Measurements from ENCODE around the gene DEXI. TPM values are rescaled to one million over a fixed set of nuclear protein-coding genes. Genes with fewer than 3 reads are reported as not detected.
"Not testable (repeated sequence)": the region's sequence is repeated elsewhere in the genome, so short reads cannot be mapped to it uniquely, and the experiment has no call there.

Gene DEXI
- total and polyA plus RNA-seq, 9 donors = 26.5 to 73.4 (median 45.7) TPM

DNA sequence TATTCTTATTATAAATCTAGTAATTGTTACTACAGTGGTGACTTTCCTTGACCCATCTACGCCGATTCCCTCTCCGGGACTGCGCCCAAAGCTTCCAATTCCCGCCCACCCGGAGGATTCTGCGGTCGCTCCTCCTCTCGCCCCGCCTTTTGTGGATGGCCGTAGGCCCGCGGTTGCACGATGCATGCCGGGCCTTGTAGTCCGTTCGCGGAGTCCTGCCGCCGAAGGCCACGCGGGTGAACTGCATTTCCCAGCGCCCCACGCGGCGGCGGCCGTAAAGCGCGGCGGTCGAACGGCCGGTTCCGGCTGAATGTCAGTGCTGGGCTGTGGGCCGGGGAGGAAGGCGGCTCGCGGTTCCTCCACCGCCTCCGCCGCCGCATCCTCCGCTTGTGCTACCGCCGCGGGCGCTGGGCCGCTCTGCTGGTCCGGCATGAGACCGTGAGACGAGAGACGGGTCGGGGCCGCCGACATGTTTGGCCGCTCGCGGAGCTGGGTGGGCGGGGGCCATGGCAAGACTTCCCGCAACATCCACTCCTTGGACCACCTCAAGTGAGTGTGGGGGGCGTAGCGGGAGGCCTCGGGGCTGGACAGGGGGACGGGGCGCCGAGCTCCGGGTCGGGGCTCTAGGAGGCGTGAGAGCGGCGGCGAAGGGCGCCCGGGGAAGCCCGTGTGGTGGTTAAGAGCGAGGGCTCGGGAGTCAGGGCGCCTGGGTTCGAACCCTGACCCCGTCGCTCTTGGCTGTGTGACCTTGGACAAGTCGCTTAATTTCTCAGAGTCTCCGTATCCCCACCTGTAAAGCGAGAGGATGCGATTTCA is 2.2 kb upstream of the DEXI start, which contains the start of gene CLEC16A:
Gene CLEC16A (plus strand): TSS at position 316 of the 816 bp plus-strand sequence. CDS start 154 bp downstream, at position 470.
- Histone ChIP-seq H3K36me3 (no peaks in the 10 kb centered on the region), H3K27me3 (no peaks in the 10 kb centered on the region), H3K4me3 (peak within 1 kb of the TSS; percentile 78), H3K9me3 (no peaks in the 10 kb centered on the region), H3K4me1 (ENCODE audit: insufficient read depth) (peaks cover 14% of the 10 kb centered on the region), H3K27ac (peak within 1 kb of the TSS in 1 of 2 donors; percentile 10)
- TF ChIP-seq POLR2A (IDR thresholded peaks at IDR 0.05) = no peak
- TF ChIP-seq, protein P1, sequence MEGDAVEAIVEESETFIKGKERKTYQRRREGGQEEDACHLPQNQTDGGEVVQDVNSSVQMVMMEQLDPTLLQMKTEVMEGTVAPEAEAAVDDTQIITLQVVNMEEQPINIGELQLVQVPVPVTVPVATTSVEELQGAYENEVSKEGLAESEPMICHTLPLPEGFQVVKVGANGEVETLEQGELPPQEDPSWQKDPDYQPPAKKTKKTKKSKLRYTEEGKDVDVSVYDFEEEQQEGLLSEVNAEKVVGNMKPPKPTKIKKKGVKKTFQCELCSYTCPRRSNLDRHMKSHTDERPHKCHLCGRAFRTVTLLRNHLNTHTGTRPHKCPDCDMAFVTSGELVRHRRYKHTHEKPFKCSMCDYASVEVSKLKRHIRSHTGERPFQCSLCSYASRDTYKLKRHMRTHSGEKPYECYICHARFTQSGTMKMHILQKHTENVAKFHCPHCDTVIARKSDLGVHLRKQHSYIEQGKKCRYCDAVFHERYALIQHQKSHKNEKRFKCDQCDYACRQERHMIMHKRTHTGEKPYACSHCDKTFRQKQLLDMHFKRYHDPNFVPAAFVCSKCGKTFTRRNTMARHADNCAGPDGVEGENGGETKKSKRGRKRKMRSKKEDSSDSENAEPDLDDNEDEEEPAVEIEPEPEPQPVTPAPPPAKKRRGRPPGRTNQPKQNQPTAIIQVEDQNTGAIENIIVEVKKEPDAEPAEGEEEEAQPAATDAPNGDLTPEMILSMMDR (IDR thresholded peaks at IDR 0.05) = peak in 2 of 3 donors; percentile 15 to 70
- intact Hi-C loops (cut with DNase I) = no loop called here
- 0% methylated on average over 68 to 86 of the region's 86 CpGs for WGBS, 3 donors
- DNase-seq = peak; percentile 97 to 99 (median 98)

DNA sequence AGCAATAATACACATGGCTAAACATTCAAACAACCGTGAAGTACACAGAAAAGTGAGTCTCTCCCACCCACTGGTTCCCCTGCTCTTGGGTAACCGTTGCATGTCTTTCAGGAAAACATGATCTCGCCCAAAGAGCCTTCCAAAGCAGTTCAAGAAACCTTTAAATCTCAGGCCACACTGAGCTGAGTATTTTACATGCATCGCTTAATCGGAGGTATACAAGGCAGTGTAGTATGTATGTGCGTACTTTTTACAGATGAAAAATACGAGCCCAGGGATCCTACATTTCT is 741 bp upstream of the DEXI start:
- no peak for DNase-seq
- Histone ChIP-seq H3K36me3 (no peaks in the 10 kb centered on the region), H3K9me3 (no peaks in the 10 kb centered on the region), H3K4me3 (peak overlapping the region; percentile 67), H3K4me1 (ENCODE audit: insufficient read depth) (peaks cover 22% of the 10 kb centered on the region), H3K27ac (no peak overlapping the region), H3K27me3 (no peaks in the 10 kb centered on the region)
- TF ChIP-seq POLR2A (IDR thresholded peaks at IDR 0.05) (no peak), EP300 (IDR thresholded peaks at IDR 0.05) (no peak)
- TF ChIP-seq, protein P1 (IDR thresholded peaks at IDR 0.05) = no peak
- WGBS, 3 donors = 75 to 76% (median 76%) methylated on average over 7 of the region's 7 CpGs
- intact Hi-C loops (cut with DNase I) = no loop called here

DNA sequence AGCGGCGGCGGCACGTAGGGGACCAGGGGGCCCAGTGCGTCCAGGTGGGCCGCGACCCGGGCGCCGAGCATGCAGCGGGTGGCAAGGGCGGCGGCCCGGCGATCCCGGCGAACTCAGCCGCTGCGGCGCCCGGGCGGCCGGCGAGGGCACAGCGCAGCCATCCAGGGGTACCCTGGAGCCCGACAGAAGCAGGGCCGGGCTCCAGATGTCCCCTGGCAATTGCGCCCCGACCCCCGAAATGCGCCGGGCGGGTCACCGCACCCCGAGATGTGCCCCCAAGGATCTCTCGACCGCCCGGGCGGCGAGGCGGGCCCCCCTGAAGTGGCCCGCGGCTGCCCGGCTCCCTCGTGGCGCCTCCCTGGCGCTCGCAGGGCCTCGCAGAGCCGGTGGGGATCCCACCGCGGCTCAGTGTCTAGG is 325 bp downstream of the DEXI start:
- WGBS, 3 donors = 1% methylated on average over 36 to 48 of the region's 52 CpGs; no CpG with 5 or more reads in 1 of the 3 donors
- H3K4me3 ChIP-seq = peak overlapping the region; percentile 67
- H3K9me3 ChIP-seq; DNase-seq; H3K36me3 ChIP-seq; intact Hi-C loops (cut with DNase I); H3K27me3 ChIP-seq: not testable (repeated sequence)
- peak overlapping the region; percentile 67 to 75 for H3K27ac ChIP-seq
- peaks cover 24% of the 10 kb centered on the region for H3K4me1 ChIP-seq (ENCODE audit: insufficient read depth)

DNA sequence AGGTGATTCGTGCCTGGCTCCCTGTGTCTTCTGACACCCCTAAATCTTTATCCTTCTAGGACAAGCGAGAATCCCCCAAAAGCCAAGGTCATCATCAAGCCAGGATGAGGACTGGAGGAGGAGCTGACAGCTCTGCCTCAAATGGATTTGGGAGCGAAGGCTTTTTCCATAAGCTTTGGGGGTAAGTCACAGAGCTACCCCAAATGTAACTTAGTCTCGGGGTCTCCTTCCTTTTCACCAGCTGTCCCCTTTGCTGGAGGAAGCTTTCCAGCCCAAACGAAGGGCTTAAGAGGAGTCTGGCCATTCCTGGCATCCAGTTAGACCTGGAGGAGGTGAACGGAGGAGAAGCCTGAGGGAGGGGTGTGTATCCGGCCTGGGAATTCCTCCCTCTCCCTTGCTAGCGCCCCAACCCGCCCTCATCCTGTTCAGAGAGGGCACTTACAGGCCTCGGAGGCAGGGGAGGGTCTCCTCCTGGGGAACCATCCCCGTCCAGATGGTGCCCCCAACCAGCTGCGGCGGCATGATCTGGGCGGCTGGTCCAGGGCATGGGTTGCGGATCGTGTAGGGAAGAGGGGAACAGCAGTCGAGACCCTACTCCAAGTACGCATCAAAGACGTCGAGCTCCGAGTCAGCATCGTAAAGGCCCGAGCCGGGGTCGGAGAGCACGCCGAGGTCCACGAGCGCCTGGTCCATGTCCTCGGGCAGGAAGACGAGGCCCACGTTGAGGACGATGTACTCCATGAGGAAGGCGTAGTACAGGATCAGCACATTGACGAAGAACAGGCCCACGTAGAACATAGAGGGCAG is 938 bp downstream of the DEXI start:
- Histone ChIP-seq H3K9me3 (no peaks in the 10 kb centered on the region), H3K4me1 (ENCODE audit: insufficient read depth) (peaks cover 23% of the 10 kb centered on the region), H3K4me3 (peak overlapping the region; percentile 67), H3K27me3 (no peaks in the 10 kb centered on the region), H3K27ac (peak overlapping the region; percentile 67 to 75), H3K36me3 (no peaks in the 10 kb centered on the region)
- WGBS, 3 donors = 0 to 1% (median 1%) methylated on average over 25 to 35 of the region's 36 CpGs
- intact Hi-C loops (cut with DNase I) = no loop called here
- DNase-seq = peak in 4 of 5 donors; percentile 29 to 61 (median 56)
- TF ChIP-seq, protein P1 (IDR thresholded peaks at IDR 0.05) = no peak
- TF ChIP-seq POLR2A (IDR thresholded peaks at IDR 0.05) (no peak), EP300 (IDR thresholded peaks at IDR 0.05) (no peak)
